Measurements from ENCODE around the gene FNDC3B. TPM values are rescaled to one million over a fixed set of nuclear protein-coding genes. Genes with fewer than 3 reads are reported as not detected.

The FNDC3B gene
- total and polyA plus RNA-seq, 4 donors = 13.3 to 175 (median 100) TPM

- Histone ChIP-seq H3K27ac (ENCODE audit: low read depth in 1 of 2, low read length in 1 of 2) (peak overlapping the region in 1 of 2 donors; percentile 63), H3K4me3 (no peak overlapping the region), H3K4me1 (ENCODE audit: control insufficient read depth in 5 of 5, insufficient read depth in 5 of 5, low read length in 5 of 5) (peaks cover 0 to 46% (median 25%) of the 10 kb centered on the region in 5 donors), H3K9me3 (ENCODE audit: control insufficient read depth in 4 of 4, insufficient read depth in 3 of 4, low read length in 3 of 4) (no peaks in the 10 kb centered on the region), H3K9ac (ENCODE audit: insufficient read depth in 1 of 2, low read length in 2 of 2) (peak overlapping the region in 1 of 2 donors; percentile 30), H3K27me3 (ENCODE audit: control insufficient read depth in 3 of 3, insufficient read depth in 3 of 3, low read length in 2 of 3) (no peaks in the 10 kb centered on the region), H3K36me3 (ENCODE audit: control insufficient read depth in 4 of 4, insufficient read depth in 4 of 4, low read length in 4 of 4) (peaks cover 0 to 7% (median 3%) of the 10 kb centered on the region in 4 donors)
- TF ChIP-seq, protein P1, sequence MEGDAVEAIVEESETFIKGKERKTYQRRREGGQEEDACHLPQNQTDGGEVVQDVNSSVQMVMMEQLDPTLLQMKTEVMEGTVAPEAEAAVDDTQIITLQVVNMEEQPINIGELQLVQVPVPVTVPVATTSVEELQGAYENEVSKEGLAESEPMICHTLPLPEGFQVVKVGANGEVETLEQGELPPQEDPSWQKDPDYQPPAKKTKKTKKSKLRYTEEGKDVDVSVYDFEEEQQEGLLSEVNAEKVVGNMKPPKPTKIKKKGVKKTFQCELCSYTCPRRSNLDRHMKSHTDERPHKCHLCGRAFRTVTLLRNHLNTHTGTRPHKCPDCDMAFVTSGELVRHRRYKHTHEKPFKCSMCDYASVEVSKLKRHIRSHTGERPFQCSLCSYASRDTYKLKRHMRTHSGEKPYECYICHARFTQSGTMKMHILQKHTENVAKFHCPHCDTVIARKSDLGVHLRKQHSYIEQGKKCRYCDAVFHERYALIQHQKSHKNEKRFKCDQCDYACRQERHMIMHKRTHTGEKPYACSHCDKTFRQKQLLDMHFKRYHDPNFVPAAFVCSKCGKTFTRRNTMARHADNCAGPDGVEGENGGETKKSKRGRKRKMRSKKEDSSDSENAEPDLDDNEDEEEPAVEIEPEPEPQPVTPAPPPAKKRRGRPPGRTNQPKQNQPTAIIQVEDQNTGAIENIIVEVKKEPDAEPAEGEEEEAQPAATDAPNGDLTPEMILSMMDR (IDR thresholded peaks at IDR 0.05; ENCODE audit: control extremely low read depth, extremely low read depth) = no peak
- ATAC-seq (ENCODE audit: insufficient read depth, low FRiP score) (no peak), DNase-seq (no peak)
- 67 to 75% methylated on average over 2 of the region's 2 CpGs for WGBS, 2 donors
Observed at GRCh38 chr3:172127141-172127540, 87.8 kb downstream of the FNDC3B start.

- Histone ChIP-seq H3K4me3 (no peak overlapping the region), H3K4me1 (ENCODE audit: control insufficient read depth in 5 of 5, insufficient read depth in 5 of 5, low read length in 5 of 5) (peaks cover 0 to 46% (median 25%) of the 10 kb centered on the region in 5 donors), H3K36me3 (ENCODE audit: control insufficient read depth in 4 of 4, insufficient read depth in 4 of 4, low read length in 4 of 4) (peaks cover 0 to 6% (median 0%) of the 10 kb centered on the region in 4 donors), H3K27ac (ENCODE audit: low read depth in 1 of 2, low read length in 1 of 2) (peak overlapping the region in 1 of 2 donors; percentile 5), H3K9me3 (ENCODE audit: control insufficient read depth in 4 of 4, insufficient read depth in 3 of 4, low read length in 3 of 4) (no peaks in the 10 kb centered on the region), H3K9ac (ENCODE audit: insufficient read depth in 1 of 2, low read length in 2 of 2) (no peak overlapping the region), H3K27me3 (ENCODE audit: control insufficient read depth in 3 of 3, insufficient read depth in 3 of 3, low read length in 2 of 3) (no peaks in the 10 kb centered on the region)
- DNase-seq (no peak), ATAC-seq (ENCODE audit: insufficient read depth, low FRiP score) (no peak)
- TF ChIP-seq, protein P1 (IDR thresholded peaks at IDR 0.05; ENCODE audit: control extremely low read depth, extremely low read depth) = no peak
- WGBS, 2 donors = 79 to 85% methylated on average over 6 of the region's 6 CpGs
Observed at GRCh38 chr3:172127929-172128580, 88.7 kb downstream of the FNDC3B start.

- Histone ChIP-seq H3K9ac (ENCODE audit: insufficient read depth in 1 of 2, low read length in 2 of 2) (no peak overlapping the region), H3K4me1 (ENCODE audit: control insufficient read depth in 5 of 5, insufficient read depth in 5 of 5, low read length in 5 of 5) (peaks cover 0 to 46% (median 25%) of the 10 kb centered on the region in 5 donors)
- DNase-seq = no peak
Observed at GRCh38 chr3:172128858-172129257, 89.5 kb downstream of the FNDC3B start.

More at GRCh38 chr3:172128858-172129257, 89.5 kb downstream of the FNDC3B start:
- no peaks in the 10 kb centered on the region for H3K9me3 ChIP-seq (ENCODE audit: control insufficient read depth in 4 of 4, insufficient read depth in 3 of 4, low read length in 3 of 4)
- H3K36me3 ChIP-seq (ENCODE audit: control insufficient read depth in 4 of 4, insufficient read depth in 4 of 4, low read length in 4 of 4) = peaks cover 0 to 5% (median 0%) of the 10 kb centered on the region in 4 donors
- ATAC-seq (ENCODE audit: insufficient read depth, low FRiP score) = no peak
- WGBS, 2 donors = 86 to 94% methylated on average over 9 of the region's 9 CpGs
- H3K27me3 ChIP-seq (ENCODE audit: control insufficient read depth in 3 of 3, insufficient read depth in 3 of 3, low read length in 2 of 3) = no peaks in the 10 kb centered on the region
- no peak overlapping the region for H3K4me3 ChIP-seq
- TF ChIP-seq, protein P1 (IDR thresholded peaks at IDR 0.05; ENCODE audit: control extremely low read depth, extremely low read depth) = no peak
- peak overlapping the region; percentile 10 to 69 for H3K27ac ChIP-seq (ENCODE audit: low read depth in 1 of 2, low read length in 1 of 2)

Data from lung (tissue), 12 donors.